NCI-H524 treated with DMSO at 0.1 percent for 48 hours (cell line): ENCODE results near the gene ABLIM2.

ENCODE experiments used
- DNase-seq: peaks from one replicate; lab custom pipeline; 2025; lab: John Stamatoyannopoulos, UW

ABLIM2 gene

GRCh38 chr4:8158710-8159536 lies at the start of gene ABLIM2:
ABLIM2 (minus strand) TSS chr4:8158813; CDS start chr4:8158689, 124 bp downstream.
- DNase-seq: peak; percentile 71

DNA sequence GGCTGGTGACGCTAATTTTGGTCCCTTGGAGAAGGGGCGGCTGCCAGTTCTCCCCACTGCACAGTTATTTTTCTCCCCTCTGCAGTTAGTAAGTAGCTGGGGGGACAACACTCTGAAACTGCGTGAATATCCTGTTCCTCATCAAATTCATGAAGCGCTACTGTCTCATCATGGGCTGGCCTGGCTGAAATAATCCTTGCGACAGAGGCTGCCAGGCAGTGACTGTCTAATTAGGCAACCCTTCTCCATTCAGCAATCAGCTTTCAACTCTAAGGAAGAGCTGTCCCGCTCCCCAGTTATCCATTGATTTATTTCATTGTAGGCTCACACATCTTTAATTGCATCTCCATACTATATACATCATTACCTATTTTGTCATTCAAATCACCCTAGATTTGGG lies 48.7 kb upstream of the ABLIM2 start:
- no peak for DNase-seq

GRCh38 chr4:8205749-8206611 lies 47.4 kb upstream of the ABLIM2 start:
- no peak for DNase-seq

- no peak for DNase-seq
Observed at GRCh38 chr4:8205241-8205707, 46.7 kb upstream of the ABLIM2 start.

DNA sequence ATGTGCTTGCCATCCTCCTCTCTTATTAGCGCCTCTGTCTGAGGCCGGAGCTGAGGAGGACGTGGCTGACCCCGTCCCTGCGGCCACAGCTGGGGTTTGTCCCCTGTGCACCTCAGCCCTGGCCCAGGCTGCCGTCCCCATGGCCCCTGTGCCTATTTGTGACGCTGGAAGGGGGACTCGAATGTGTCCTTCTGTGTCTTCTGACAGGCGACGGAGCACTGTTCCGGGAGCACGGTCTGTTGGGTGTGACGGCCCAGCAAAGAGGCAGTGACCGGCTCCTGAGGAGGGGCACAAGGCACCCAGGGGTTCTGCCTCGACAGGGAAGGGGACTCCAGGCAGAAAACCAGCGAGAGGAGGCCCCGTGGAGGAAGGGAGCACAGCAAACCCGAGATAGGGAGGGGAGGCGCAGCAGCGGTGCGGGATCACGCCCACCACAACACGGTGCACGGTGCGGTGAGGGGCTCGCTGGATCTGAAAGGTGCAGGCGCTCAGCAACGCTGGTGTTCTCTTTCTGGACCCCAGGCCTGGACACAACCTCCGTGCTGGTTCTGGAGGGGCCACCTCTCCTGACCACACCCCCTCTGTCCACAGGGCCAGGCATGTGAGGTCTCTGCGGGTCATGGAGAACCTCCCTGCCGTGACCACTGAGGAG lies 46.1 kb upstream of the ABLIM2 start:
- no peak for DNase-seq

DNA sequence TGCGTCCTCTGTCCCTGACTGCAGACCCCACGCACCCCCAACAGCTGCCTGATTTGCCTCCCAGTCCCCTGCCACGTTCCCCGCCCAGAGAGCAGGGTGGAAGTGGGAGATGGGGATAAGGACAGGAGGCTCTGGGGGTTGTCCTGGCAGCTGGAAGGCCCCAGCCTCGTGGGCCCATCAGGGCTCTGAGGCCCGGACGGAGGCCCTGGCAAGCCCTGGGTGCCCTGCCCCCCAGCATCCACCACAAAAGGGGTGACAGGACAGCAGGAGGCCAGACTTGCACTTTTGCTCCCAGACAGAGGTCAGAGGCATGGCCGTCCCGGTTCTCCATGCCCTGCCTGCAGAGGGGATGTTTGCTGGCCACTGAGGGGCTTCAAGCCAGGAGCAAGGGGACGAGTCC lies 45.2 kb upstream of the ABLIM2 start:
- DNase-seq: no peak

DNA sequence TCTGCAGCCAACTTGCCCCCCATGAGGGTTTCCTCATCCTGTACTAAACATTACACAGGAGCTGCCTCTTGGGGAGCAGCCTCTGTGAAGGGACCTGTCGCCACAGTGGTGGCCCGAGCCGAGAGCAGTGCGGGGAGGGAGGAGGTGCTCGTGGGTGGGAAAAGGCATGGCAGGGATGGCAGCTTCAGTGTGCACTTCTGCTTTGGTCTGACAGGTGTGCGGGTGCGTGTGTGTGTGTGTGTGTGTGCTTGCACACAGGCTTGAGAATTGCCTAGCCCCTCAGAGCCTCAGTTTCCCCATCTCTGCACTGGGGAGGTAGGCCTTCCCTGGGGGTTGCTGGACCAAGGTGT lies 44.4 kb upstream of the ABLIM2 start:
- DNase-seq: no peak

- DNase-seq: no peak
Observed at GRCh38 chr4:8202108-8203051, 43.8 kb upstream of the ABLIM2 start.

GRCh38 chr4:8201321-8201781 lies 42.7 kb upstream of the ABLIM2 start:
- no peak for DNase-seq

DNA sequence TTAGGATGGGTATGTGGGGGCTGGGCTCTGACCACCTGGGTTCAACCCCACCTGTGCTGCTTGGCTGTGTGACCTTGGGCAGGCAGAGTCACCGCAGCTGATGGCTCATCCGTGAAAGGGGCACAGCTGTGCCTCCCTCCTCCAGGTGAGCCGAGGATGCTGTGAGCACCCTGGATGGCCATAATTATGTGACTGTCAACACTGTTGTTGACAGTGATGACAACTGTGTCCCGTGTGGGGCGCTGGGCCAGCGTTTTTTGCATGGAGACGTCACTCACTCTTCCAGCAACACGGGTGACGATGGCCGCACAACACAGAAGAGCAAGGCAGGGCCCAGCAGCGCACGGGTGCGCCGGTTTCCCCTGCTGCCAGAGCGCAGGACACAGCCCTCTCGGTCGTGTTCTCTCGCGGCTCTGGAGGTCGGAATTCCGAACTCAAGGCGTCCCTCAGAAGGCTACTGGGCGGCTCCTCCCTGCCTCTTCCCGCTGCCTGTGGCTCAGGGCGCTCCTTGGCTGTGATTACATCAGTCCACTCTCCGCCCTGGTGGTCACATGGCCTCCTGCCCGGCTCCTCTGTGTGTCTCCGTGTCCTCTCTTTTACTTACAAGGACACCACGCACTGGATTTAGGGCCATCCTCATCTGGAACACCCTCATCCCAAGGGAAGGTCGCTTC lies 41.8 kb upstream of the ABLIM2 start:
- no peak for DNase-seq

GRCh38 chr4:8199594-8200301 lies 41.1 kb upstream of the ABLIM2 start:
- no peak for DNase-seq

- no peak for DNase-seq
Observed at GRCh38 chr4:8198906-8199593, 40.4 kb upstream of the ABLIM2 start, which contains the start of gene SH3TC1. SH3TC1 (plus strand) TSS chr4:8199290; CDS start chr4:8205195, 5,905 bp downstream.

GRCh38 chr4:8198206-8198905 lies 39.7 kb upstream of the ABLIM2 start:
- DNase-seq: no peak

DNA sequence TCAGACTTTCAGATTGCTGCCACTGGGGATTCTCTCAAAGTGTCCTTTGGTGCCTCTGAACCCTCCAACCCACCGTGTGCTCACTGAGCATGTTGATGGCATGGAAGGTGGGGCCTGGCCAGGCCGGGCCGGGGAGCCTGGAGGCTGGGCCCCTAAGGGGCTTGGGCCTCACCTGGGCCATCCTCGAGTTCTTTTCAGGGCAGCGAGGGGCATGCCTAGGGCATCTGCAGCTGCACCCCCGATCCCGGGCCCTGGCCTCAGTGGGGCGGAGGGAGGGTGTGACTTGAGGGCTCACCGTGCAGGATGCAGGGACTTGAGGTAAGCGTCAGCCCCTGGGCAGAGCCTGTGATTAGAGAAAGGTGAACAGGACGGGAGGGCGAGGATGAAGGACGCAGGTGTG lies 38.9 kb upstream of the ABLIM2 start:
- DNase-seq: no peak

- DNase-seq: no peak
Observed at GRCh38 chr4:8195841-8196458, 37.3 kb upstream of the ABLIM2 start.

DNA sequence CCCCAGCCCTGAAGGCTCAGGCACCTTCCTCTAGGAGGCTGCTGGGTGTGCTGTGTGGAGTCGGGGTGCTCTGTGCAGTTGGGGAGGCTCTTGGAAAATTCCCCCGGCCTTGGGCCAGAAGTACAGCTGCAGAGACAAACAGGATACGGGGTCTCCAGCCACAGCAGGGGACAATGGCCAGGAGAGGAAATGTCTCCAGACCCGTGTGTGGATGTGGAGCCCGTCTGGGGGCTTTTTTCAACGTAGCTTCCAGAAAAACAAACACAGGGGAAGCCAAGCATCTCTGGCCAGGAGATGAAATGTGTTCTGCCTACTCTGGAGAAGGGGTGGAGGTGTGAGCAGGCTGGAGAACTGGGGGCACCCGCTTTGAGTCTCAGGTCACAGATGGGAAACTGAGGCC lies 36.8 kb upstream of the ABLIM2 start:
- DNase-seq: no peak

DNA sequence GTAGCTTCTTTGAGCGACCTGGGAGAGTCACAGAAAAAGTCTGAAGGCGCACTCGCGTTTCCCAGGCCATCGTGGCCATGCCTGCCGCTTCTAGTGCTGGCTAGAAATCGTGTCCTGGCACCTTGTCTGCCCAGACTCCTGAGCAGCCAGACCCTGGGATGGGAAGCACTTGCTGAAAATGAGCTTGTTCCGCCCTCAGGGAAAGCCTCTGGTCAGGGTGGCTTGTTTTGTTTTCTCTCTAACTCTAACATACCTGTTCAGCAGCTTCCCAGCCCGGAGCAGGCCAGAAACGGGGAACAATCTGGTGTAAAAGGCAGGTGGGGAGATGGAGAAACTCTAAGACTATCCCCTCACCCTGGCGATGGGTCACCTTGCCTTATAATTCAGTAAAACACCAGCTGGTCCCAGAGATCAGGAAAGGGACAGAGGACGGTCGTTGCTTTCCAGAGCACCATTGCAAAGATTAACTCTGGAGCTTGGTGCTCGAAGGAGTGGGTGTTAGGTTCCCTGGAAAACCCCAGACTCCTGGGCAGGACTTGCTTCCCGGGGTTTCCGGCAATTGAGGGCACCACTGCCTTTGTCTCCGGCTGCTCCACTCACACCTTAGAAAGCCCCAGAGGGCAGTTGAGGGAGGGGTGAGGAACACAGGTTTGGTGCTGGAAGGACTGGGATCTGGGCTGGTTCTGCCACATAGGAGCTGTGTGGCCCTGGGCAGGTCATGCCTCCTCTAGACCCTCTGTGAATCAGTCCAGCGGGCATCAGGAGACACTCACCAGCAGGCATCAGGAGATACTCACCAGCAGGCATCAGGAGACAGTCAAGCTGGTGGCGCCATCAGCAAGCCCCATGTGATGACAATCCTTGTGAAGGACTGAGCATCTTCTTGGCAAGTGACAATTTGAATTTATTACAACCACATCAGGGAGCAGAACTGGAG lies 36.0 kb upstream of the ABLIM2 start:
- DNase-seq: no peak
